NT2/D1 (cell line): ENCODE measurements around the gene GABRB3.

ENCODE experiments used
- DNase-seq: peaks from one replicate; pipeline ENCODE4 v3.0.0-alpha.2; 2011; ENCODE audit warnings: low read depth, low spot score
- H3K27me3 ChIP-seq: 2 replicates; pipeline ENCODE4 v1.6.0; 2011; ENCODE audit warnings: mild to moderate bottlenecking; ENCODE audit not compliant: insufficient read length, insufficient read depth
- H3K36me3 ChIP-seq: 2 replicates; pipeline ENCODE4 v1.6.1; 2011; ENCODE audit warnings: mild to moderate bottlenecking, low read length, mixed read lengths; ENCODE audit not compliant: insufficient read depth, insufficient read length
- H3K4me1 ChIP-seq: 2 replicates; pipeline ENCODE4 v1.5.1; 2011; ENCODE audit not compliant: insufficient read depth, insufficient read length
- H3K4me3 ChIP-seq: 2 replicates; pipeline ENCODE4 v1.5.1; 2011; ENCODE audit warnings: low read depth; ENCODE audit not compliant: insufficient read length
- H3K9ac ChIP-seq: 2 replicates; pipeline ENCODE4 v1.6.0; 2011; ENCODE audit warnings: low read depth; ENCODE audit not compliant: insufficient read length
- H3K9me3 ChIP-seq: 2 replicates; pipeline ENCODE4 v1.5.1; 2011; ENCODE audit warnings: mild to moderate bottlenecking, low read length; ENCODE audit not compliant: insufficient read depth
- SUZ12 ChIP-seq: IDR thresholded peaks from 2 replicates; pipeline ENCODE4 v1.6.1; 2011; ENCODE audit not compliant: insufficient read length, insufficient read depth; ENCODE audit errors: extremely low read depth
- YY1 ChIP-seq: IDR thresholded peaks from 2 replicates; pipeline ENCODE4 v1.6.1; 2011; ENCODE audit not compliant: insufficient read length, insufficient read depth
- ZNF274 ChIP-seq: IDR thresholded peaks from 2 replicates; pipeline ENCODE4 v1.6.1; 2011; ENCODE audit warnings: mild to moderate bottlenecking, low read depth, low read length

The GABRB3 gene

GRCh38 chr15:26615188-26615926 is 157.5 kb downstream of the GABRB3 start:
- Histone ChIP-seq H3K9ac (no peak overlapping the region), H3K27me3 (no peaks in the 10 kb centered on the region), H3K36me3 (peaks cover 15% of the 10 kb centered on the region), H3K4me3 (no peak overlapping the region), H3K4me1 (no peaks in the 10 kb centered on the region), H3K9me3 (peaks cover 8% of the 10 kb centered on the region)
- DNase-seq = no peak
- TF ChIP-seq ZNF274 (no peak), SUZ12 (no peak), YY1 (no peak)

DNA sequence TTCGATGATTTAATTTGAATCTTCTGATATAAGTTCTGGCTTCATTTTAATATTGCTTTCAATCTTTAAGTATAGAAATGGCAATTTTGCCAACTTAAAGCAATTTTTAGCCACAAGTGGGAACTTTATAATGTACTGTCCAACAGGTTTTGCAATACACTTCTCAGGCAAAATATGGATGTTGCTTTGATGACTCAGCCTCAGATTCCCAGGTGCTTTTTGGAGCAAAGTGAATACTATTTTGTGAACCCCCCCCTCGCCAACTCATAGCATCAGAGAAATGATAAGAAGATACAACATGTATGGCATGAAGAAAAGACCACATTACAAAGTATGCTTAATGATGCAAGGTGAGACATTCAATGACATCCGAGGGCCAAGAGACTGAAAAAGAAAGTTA is 158.1 kb downstream of the GABRB3 start:
- H3K27me3 ChIP-seq = no peaks in the 10 kb centered on the region
- no peak overlapping the region for H3K9ac ChIP-seq
- H3K4me1 ChIP-seq = no peaks in the 10 kb centered on the region
- H3K9me3 ChIP-seq = peaks cover 14% of the 10 kb centered on the region
- no peak for DNase-seq
- no peak overlapping the region for H3K4me3 ChIP-seq
- TF ChIP-seq ZNF274 = no peak
- TF ChIP-seq SUZ12 = no peak
- TF ChIP-seq YY1 = no peak
- peaks cover 11% of the 10 kb centered on the region for H3K36me3 ChIP-seq

DNA sequence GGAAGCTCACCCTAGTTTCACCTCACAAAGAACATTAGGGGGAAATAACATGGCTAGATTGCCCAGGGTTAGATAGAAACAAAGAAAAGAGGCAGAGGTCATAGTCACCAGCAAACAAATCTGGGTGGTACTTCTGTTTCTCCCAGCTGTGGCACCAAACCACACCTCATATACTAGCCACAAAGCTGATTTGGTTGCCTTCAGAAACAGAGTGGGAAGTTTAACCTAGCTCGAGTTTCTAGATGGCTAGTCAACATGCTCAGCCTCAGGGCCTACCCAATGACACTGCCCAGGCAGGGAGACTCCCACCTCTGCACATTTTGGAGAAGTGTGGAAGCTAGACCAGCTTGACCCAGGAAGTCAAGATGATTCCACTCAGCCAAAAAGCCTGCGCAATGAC is 174.2 kb downstream of the GABRB3 start:
- no peak for DNase-seq
- no peak for TF ChIP-seq ZNF274
- TF ChIP-seq SUZ12 = no peak
- TF ChIP-seq YY1 = no peak
- H3K27me3 ChIP-seq = no peaks in the 10 kb centered on the region
- no peaks in the 10 kb centered on the region for H3K4me1 ChIP-seq
- H3K36me3 ChIP-seq = no peaks in the 10 kb centered on the region
- no peak overlapping the region for H3K4me3 ChIP-seq
- no peak overlapping the region for H3K9ac ChIP-seq
- peaks cover 6% of the 10 kb centered on the region; the same call in 1 of the 2 replicates for H3K9me3 ChIP-seq

GRCh38 chr15:26595611-26596010 is 177.3 kb downstream of the GABRB3 start:
- no peaks in the 10 kb centered on the region for H3K4me1 ChIP-seq
- no peak for TF ChIP-seq SUZ12
- no peak for TF ChIP-seq YY1
- TF ChIP-seq ZNF274 = no peak
- no peaks in the 10 kb centered on the region for H3K36me3 ChIP-seq
- H3K4me3 ChIP-seq = no peak overlapping the region
- H3K27me3 ChIP-seq = no peaks in the 10 kb centered on the region
- no peak for DNase-seq
- H3K9me3 ChIP-seq = no peaks in the 10 kb centered on the region
- no peak overlapping the region for H3K9ac ChIP-seq

- Histone ChIP-seq H3K4me3 (no peak overlapping the region), H3K36me3 (peaks cover 8% of the 10 kb centered on the region), H3K9ac (no peak overlapping the region), H3K4me1 (no peaks in the 10 kb centered on the region), H3K27me3 (no peaks in the 10 kb centered on the region), H3K9me3 (no peaks in the 10 kb centered on the region)
- TF ChIP-seq SUZ12 = no peak
- no peak for TF ChIP-seq YY1
- TF ChIP-seq ZNF274 = no peak
- no peak for DNase-seq
These were observed 182.2 kb downstream of the GABRB3 start for GRCh38 chr15:26590676-26591075.

DNA sequence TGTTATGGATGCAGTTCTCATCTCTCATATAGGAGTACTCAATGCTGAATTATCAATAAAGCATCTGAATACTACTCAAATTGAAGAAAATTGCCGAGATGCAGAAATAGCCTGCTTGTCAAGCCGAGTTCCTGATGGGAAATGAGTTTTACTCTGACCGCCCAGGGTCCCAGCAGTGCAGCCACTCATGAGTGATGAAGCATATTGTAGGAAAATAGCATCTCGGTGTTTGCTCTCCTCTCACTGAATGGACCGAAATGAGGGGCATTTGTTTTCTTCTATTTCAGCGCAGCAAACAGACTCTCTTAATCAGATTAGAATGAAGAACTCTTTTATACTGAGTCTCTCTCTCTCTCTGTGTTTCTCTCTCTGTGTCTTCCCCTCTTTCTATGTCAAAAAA is 190.0 kb downstream of the GABRB3 start:
- no peaks in the 10 kb centered on the region for H3K27me3 ChIP-seq
- H3K9me3 ChIP-seq = no peaks in the 10 kb centered on the region
- H3K9ac ChIP-seq = no peak overlapping the region
- peaks cover 44% of the 10 kb centered on the region for H3K36me3 ChIP-seq
- no peak for TF ChIP-seq ZNF274
- no peak for TF ChIP-seq SUZ12
- no peak for TF ChIP-seq YY1
- no peak overlapping the region for H3K4me3 ChIP-seq
- H3K4me1 ChIP-seq = no peaks in the 10 kb centered on the region
- no peak for DNase-seq

DNA sequence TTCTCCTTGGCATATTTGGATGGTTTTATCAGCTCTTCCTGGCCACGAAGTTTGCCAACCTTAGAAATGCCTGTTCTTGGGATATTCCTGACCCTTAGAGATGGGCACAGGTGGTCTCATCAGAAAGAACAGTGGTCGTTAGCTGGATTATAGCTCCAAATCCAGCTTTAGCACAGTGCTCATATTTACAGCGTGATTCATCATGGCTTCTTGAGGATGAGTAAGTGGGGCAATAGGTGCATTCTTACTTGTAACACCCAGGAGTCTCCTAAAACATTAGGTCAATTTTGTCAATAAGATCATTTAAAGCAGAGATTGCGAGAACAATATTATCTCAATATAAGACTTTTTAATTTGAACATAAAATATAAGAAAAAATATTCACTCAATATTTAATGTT is 191.9 kb downstream of the GABRB3 start:
- no peak for DNase-seq
- Histone ChIP-seq H3K9ac (no peak overlapping the region), H3K4me3 (no peak overlapping the region), H3K9me3 (no peaks in the 10 kb centered on the region), H3K4me1 (no peaks in the 10 kb centered on the region), H3K27me3 (no peaks in the 10 kb centered on the region), H3K36me3 (peaks cover 52% of the 10 kb centered on the region)
- no peak for TF ChIP-seq ZNF274
- no peak for TF ChIP-seq SUZ12
- no peak for TF ChIP-seq YY1
